Right atrium auricular region (tissue), 2 donors: ENCODE measurements around the gene SAYSD1. TPM values are rescaled to one million over a fixed set of nuclear protein-coding genes. Genes with fewer than 3 reads are reported as not detected.
A peak's percentile ranks its signal among the peaks of the same experiment; 100 is the strongest.

ENCODE experiments used
- DNase-seq: peaks from one replicate; pipeline ENCODE4 v3.0.0-alpha.2; 2019; ENCODE audit warnings: low spot score
- H3K27ac ChIP-seq, 2 donors: fragments of 200-600 bp; sonication (generic); 1 replicate in 1 of 2; 2 replicates in 1 of 2; pipeline ENCODE4 v1.5.1; 2016 to 2019
- H3K27me3 ChIP-seq, 2 donors: fragments of 200-600 bp; sonication (generic); one replicate each; pipeline versions ENCODE4 v1.5.1 to v1.6.0; 2017 to 2019
- H3K36me3 ChIP-seq: fragments of 200-600 bp; sonication (generic); one replicate; pipeline ENCODE4 v1.5.1; 2016
- H3K4me1 ChIP-seq, 2 donors: fragments of 200-600 bp; sonication (generic); one replicate each; pipeline versions ENCODE4 v1.5.1 to v1.6.0; 2017 to 2019
- H3K4me3 ChIP-seq, 2 donors: fragments of 200-600 bp; sonication (generic); 1 replicate in 1 of 2; 2 replicates in 1 of 2; pipeline ENCODE4 v1.5.1; 2017 to 2019; ENCODE audit warnings: mild to moderate bottlenecking in 1 of 2, moderate library complexity in 1 of 2
- H3K9me3 ChIP-seq, 2 donors: fragments of 200-600 bp; sonication (generic); one replicate each; pipeline ENCODE4 v1.5.1; 2019
- total RNA-seq, 2 donors: library from RNA; depleted of rRNA; stranded (reverse); fragments of >200 nt; gene quantifications; one replicate each; pipeline ENCODE4 v1.1.0, GENCODE V29; 2016
- TF ChIP-seq, protein P1 (sequence below), 2 donors: fragments of 200-600 bp; sonication (generic); IDR thresholded peaks; one replicate each; pipeline ENCODE4 v1.5.1; 2019; ENCODE audit warnings: antibody characterized with exemption in 2 of 2

SAYSD1 gene
- total RNA-seq, 2 donors from 2014 or later = 10.3 to 10.5 TPM

DNA sequence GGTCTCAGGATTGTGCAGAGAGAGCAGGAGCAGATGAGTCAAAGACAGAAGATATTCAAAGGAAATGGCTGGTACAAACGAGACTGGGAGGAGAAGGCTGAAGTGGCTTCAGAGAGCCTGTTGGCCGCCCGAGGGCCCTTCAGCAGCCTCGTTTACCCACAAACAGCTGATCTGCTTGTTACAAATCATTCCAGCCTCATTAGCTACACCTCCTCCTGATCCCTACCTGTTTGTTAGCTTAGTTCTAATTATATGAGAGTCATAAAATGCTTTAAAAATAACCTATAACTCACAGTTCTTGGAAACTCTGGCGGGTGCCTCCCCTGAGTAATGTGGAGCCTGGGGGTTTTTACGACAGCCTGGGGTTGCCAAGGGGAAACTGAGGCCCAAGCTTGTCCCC, 53.8 kb downstream of the SAYSD1 start:
- TF ChIP-seq, protein P1, sequence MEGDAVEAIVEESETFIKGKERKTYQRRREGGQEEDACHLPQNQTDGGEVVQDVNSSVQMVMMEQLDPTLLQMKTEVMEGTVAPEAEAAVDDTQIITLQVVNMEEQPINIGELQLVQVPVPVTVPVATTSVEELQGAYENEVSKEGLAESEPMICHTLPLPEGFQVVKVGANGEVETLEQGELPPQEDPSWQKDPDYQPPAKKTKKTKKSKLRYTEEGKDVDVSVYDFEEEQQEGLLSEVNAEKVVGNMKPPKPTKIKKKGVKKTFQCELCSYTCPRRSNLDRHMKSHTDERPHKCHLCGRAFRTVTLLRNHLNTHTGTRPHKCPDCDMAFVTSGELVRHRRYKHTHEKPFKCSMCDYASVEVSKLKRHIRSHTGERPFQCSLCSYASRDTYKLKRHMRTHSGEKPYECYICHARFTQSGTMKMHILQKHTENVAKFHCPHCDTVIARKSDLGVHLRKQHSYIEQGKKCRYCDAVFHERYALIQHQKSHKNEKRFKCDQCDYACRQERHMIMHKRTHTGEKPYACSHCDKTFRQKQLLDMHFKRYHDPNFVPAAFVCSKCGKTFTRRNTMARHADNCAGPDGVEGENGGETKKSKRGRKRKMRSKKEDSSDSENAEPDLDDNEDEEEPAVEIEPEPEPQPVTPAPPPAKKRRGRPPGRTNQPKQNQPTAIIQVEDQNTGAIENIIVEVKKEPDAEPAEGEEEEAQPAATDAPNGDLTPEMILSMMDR (IDR thresholded peaks at IDR 0.05) = no peak
- Histone ChIP-seq H3K27ac (peak overlapping the region; percentile 35 to 69), H3K27me3 (no peaks in the 10 kb centered on the region), H3K4me1 (peaks cover 0 to 25% of the 10 kb centered on the region in 2 donors), H3K4me3 (no peak overlapping the region), H3K36me3 (no peaks in the 10 kb centered on the region), H3K9me3 (no peaks in the 10 kb centered on the region)
- no peak for DNase-seq

DNA sequence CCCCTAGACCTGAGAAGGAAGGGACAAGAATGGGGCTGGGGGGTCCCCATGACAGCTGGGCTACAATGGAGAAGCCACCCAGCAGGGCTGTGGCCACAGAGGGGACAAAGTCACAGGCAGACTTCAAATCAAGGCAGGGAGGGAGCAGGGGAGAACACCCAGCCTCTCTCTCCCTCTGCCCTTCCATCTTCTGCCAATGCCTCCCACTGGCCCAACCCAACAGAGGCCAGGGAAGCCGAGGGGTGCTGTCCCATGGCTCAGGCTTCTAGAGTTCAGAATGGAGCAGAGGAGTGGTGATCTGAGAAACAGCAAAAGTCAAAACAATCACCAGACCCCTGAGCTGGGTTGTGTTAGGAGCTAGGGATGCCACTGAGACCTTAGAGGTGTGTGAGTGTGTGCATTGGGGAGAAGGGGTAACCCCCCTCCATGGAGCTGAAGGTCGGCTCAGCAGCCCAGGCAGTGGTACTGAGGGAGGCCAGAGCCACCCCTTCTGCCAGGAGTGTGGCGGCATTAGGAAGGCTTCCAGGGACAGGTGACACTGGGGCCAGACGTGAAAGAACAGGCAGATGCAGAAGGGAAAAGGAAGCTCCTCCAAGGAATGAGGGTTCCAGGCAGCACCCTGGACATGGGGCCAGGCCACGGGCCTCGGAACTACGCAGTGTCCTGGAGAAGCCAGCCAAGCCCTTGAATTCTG, 54.4 kb downstream of the SAYSD1 start:
- peak overlapping the region; percentile 35 to 69 for H3K27ac ChIP-seq
- H3K9me3 ChIP-seq = no peaks in the 10 kb centered on the region
- H3K36me3 ChIP-seq = no peaks in the 10 kb centered on the region
- H3K27me3 ChIP-seq = no peaks in the 10 kb centered on the region
- no peak for DNase-seq
- TF ChIP-seq, protein P1 (IDR thresholded peaks at IDR 0.05) = no peak
- no peak overlapping the region for H3K4me3 ChIP-seq
- peaks cover 0 to 25% of the 10 kb centered on the region in 2 donors for H3K4me1 ChIP-seq

DNA sequence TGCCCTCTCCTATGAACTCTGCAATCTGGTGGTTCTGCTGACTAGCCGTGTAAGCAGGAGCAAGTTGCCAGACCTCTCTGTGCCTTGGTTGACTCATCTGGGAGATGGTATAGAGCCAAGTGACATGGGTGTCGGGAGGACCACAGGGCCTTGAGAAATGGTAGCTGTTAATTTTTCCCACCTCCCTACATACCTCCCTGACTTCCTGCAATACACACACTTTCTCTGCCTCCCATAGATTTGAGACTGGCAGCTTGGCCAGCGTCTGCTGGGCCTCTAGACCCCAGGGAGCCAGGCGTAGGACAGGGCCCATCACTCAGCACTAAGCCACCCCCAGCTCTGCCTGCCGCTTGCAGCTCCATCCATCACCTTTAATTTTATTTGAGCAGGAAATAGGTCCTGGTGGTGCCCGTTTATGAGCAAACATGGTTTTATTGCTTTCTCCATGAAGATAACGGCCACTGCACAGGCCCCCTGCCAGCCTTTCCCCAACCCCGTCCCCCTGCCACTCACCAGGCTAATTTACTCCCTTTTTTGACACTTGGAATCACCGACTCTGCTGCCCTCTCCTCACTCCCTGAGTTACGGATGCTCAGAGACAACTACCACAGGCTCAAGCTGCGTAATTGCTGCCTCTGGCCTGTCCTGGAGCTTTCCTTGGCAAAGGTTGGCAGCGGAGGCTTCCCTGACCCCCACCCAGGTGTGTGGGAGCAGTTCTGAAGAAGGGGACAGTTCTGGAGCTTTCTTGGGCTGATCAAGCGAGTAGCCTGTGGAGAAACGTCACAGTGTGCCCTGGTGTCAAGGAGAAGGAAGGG, 55.3 kb downstream of the SAYSD1 start:
- TF ChIP-seq, protein P1 (IDR thresholded peaks at IDR 0.05) = no peak
- Histone ChIP-seq H3K4me3 (no peak overlapping the region), H3K9me3 (no peaks in the 10 kb centered on the region), H3K4me1 (peaks cover 0 to 25% of the 10 kb centered on the region in 2 donors), H3K27me3 (no peaks in the 10 kb centered on the region), H3K36me3 (no peaks in the 10 kb centered on the region), H3K27ac (peak overlapping the region in 1 of 2 donors; percentile 69)
- no peak for DNase-seq

DNA sequence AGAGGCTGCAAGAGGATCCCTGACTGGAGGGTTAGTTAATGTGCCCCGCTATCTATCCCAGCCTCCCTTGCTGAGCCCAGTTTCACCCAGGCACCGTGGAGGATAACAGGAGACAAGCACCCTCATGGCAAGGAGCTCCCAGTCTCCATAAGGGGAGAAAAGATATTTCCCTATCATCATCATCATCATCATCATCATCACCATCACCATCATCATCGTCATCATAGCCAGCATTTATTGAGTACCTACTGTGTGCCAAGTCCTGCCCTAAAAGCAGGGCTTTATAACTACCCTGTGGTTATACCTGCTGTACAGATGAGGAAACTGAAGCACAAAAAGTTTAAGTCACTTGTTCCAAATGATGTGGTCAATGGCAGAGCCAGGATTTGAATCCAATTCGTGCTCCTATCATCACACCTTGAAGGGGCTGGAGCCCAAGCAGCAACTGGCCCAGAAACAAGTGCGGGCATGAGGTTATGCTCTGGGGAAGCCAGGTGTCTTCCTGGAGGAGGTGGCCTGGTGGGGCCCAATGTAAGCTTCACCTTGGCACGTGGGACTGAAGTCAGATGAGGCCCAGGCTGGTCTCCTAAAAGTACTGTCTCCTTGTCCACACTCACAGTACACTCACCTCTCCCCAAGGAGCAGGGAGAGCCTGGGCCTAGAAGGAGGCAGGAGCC, 56.4 kb downstream of the SAYSD1 start:
- no peak overlapping the region for H3K4me3 ChIP-seq
- no peaks in the 10 kb centered on the region for H3K9me3 ChIP-seq
- H3K4me1 ChIP-seq = peaks cover 0 to 25% of the 10 kb centered on the region in 2 donors
- no peaks in the 10 kb centered on the region for H3K36me3 ChIP-seq
- H3K27me3 ChIP-seq = no peaks in the 10 kb centered on the region
- no peak overlapping the region for H3K27ac ChIP-seq
- DNase-seq = no peak
- TF ChIP-seq, protein P1 (IDR thresholded peaks at IDR 0.05) = no peak

DNA sequence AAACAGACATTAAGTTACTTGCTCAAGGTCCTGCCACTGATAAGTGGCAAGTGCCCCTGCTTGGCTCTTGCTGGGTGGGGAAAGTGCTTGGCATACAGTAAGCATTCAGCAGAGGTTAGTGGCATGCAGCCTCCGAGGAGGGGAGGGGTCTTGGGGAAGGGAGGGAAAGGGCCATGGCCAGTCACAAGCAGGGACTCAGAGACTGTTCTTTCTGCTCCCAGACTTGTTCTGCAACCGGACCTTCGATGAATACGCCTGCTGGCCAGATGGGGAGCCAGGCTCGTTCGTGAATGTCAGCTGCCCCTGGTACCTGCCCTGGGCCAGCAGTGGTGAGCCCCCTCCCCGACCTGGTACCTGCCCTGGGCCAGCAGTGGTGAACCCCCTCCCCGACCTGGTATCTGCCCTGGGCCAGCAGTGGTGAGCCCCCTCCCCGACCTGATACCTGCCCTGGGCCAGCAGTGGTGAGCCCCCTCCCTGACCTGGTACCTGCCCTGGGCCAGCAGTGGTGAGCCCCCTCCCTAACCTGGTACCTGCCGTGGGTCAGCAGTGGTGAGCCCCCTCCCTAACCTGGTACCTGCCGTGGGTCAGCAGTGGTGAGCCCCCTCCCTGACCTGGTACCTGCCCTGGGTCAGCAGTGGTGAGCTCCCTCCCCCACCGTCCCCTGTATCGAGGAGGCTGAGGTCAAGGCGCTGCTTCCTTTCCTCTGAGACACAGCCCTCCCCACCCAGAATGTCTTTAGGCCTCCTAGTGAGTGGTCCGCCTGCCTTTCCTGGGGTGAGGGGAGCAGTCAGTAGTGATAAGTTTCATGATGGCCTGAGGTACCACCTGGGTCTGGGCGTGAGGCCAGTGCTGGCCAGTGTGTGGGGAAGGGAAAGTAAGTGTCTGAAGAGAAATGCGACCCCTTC, 57.5 kb downstream of the SAYSD1 start:
- TF ChIP-seq, protein P1 (IDR thresholded peaks at IDR 0.05) = no peak
- Histone ChIP-seq H3K36me3 (no peaks in the 10 kb centered on the region), H3K4me1 (peaks cover 0 to 14% of the 10 kb centered on the region in 2 donors), H3K27me3 (no peaks in the 10 kb centered on the region), H3K4me3 (no peak overlapping the region), H3K9me3 (no peaks in the 10 kb centered on the region), H3K27ac (peak overlapping the region in 1 of 2 donors; percentile 46)
- DNase-seq = no peak
